Kidney glomerular epithelial cell (primary cell): ENCODE measurements around the gene HEPN1.
A peak's percentile ranks its signal among the peaks of the same experiment; 100 is the strongest.

ENCODE experiments used
- DNase-seq: peaks from one replicate; lab custom pipeline; 2025; lab: John Stamatoyannopoulos, UW

HEPN1 gene

DNA sequence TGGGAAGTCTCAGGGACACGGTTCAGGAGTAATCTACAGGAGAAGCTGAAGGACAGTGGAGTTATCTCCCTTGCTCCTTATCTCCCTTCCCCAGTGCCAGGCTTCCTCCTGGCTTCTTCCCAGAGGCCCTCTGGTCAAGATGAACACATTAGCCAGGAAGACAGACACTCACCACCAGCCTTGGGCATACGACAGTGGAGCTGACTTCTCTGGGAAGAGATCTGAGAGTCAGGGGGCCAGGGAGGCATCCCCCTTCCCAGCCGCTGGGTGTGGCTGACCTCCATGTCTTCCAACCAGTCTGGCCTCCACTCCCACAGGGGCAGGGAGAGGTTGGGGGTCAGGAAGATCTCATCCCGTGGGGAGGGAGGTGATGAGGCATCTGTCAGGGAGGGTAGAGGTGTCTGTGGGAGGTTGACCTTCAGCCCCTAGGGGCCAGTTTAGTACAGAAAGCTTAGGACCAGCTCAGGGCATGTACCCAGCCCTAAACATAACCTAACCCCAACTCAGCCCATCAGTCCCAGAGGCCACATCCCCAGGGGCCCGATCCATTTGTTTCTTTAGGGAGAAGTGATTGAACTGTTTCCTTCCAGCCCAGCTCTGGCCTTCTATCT is 34.1 kb upstream of the HEPN1 start:
- DNase-seq, result no peak

DNA sequence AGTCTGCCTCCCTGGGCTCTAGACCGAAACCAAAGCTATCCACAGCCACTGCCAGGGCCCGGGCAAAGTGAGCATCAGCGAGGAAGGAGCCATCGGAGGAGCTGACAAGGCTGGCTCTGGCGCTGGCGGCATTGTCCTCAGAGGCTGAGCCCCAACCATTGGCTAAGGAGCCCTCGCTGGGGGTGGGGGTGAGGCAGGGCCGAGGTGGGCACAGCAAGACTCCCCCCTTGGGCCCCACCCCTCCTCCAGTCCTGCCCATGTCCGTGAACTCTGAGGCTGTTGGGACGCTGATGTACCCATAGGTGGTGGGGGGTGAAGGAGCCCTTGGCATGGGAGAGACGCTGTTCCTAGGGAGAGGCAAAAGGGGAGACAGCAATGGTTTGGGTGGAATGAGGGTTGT is 32.6 kb upstream of the HEPN1 start:
- no peak for DNase-seq

DNA sequence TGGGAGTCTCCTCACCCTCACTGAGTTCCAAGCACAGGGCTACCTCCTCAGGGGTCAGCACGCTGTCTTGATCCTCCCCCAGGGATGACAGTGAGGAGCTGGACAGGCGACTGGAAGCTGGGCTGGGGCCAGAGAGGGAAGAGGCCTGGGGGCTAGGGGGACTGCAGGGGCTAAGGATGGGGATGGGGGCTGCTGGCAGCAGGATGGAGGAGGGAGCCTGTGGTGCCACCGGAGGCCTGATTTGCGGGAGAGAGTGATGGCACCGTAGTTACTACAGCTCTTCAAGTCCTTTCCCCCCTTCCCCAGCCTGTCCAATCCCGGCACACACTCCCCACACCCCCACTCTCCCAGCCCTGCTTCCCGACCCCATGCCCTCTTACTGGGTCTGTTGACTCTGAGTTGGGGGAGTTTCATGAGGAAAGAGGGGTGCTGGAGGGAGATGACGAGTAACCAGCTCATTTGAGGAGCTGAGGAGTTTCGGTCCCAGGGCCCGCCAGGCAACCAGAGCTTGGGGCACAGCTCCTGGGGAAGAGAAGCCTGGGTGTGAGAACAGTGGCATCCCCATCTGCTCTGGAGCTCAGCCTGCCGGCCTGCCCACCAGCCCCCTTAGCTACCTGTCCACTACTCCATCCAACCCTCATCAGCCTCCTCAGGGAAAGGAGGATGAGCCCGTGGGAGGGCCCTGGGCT is 31.9 kb upstream of the HEPN1 start:
- DNase-seq, result no peak

DNA sequence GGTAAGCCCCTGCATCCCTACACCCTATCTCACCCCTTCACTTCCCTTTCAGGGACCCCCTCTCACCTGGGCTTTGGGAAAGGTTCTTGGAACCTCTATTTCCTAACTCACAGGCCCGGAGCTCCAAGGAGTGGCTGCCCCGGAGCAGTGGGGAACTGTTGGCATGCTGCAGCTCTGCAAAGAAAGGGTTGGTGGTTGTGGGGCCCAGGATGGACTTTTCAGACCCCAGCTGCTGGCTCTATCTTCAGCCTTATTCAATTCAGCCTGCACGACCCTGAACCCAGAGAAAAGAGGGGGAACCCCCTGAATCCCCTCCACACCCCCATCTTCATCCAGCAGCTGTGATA is 31.4 kb upstream of the HEPN1 start:
- no peak for DNase-seq

DNA sequence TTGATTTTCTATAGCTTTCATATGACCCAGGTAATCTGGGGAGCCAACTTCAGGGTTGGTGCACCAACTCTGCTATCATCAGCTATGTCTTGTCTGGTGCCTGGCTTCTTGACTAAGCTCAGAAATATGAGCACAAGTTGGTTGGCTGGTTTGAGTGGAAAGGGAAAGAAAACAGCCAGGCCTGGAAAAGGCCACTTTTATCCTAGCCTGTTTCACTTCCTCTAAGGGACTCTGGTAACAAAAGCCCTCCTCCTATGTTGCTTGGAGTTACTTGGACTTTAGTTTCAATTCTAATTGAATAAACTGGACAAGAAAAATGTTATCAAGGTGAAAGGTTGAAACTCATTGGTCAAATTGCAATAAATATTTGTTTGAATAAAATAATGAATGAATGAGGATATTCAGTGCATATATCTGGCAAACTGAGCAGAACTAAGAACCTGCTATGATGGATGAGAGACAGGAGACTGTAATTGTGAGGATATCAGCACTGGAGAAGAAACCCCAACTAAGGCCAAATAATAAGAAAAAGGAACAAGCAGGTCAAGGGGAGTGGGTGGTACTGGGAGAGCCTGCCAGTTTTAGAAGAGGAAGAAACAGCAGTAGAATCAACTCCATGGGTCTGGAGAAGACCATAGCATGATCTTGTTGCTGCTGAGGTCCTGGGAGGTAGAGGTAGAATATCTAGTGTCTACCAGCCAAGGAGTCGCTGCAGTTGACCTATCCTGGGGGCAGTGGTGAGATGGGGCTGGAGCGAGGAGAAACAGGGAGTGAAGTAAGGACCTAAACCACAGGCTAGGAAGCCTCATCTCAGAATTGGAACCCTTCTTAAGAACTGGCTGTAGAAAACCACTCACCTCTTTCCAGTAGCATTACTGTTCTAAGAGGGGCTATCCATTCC is 29.6 kb upstream of the HEPN1 start:
- no peak for DNase-seq

DNA sequence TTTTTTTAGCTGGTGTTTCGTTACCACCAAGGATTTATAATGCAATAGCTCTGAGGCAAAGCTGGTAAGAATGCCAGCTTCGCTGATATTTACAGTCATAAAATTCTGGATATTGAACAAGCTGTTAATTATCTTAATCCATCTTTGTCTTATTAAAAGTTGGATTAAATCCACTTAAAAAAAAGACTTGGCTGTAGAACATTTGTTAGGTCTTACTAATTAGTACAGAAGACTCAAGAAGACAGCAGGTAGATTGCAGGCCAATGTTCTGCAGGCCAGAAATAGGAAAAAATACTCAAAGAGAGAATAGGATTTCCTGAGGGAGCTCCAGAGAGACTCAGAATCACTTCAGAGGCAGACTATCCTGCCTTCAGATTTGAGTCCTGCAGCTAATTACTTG is 28.9 kb upstream of the HEPN1 start:
- no peak for DNase-seq

DNA sequence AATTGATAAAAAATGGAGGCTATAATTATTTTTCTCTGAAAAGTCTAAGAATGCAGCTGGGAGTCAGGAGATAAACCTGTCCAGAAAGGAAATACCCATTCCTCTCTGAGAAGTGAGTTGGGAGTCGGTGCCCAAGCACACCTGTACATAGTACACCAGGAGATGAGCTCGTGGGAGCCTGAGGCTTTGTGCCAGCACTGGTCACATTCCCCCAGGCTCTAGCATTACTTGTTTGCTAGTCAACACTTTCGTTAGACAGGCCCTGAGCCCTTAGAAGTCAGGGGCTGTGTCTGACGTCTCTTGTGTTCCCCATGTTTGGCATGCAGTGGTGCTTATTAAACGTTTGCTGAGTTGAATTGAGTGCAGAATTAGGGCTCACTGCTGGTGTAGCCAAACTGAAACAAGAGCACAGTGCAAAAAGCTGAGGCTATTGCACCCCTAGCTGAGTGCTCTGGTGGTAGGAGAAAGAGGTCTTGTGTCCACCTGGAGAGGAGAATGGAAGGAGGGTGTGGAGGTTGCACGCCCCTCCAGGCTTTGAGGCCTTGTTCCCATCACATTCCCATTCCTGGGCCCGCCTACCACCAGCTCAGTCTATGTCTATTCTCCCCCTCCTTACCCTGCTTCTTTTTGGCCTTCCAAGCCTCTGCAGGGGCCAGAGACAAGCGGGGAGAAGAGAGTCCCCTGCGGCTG is 28.2 kb upstream of the HEPN1 start:
- no peak for DNase-seq

DNA sequence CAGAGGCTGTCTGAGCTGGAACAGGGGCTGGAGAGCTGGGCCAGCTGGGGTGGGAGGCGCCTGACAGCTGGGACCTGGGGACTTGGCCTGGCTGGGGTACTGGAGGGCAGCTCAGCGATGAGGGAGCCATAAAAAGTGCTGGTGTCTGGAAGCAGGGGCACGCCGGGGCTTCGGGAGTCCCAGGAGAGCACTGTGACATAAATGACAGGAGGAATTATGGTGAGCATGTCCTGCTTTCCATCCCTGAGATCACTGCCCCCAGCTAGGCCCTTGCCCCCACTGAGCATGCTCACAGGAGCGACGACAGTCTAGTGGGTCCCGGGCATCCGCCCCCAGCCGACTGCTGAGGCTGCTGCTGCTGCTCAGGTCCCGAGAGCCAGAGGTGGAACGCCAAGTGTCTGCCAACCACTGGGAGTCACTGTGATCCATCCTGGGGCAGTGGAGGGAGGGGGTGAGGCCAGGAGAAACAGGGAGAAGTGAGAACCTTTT is 27.6 kb upstream of the HEPN1 start:
- DNase-seq, result no peak

DNA sequence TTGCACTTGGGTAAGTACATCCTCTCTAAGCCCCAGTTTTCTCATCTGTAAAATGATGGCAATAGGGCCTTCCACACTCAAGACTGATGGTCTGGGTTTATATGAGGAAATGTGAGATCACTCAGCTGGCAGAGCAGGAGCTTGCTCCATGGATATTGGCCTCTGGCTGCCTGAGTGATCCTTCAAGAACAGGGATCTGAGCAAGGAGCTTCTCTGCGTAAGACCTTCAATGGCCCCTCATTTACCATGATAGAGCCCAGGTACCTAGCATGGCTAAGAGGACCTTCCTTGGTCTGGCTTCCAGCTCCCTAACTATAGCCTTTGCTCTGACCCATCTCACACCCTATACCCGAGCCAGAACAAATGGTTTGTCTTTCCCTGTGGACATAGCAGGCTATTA is 26.9 kb upstream of the HEPN1 start:
- no peak for DNase-seq

DNA sequence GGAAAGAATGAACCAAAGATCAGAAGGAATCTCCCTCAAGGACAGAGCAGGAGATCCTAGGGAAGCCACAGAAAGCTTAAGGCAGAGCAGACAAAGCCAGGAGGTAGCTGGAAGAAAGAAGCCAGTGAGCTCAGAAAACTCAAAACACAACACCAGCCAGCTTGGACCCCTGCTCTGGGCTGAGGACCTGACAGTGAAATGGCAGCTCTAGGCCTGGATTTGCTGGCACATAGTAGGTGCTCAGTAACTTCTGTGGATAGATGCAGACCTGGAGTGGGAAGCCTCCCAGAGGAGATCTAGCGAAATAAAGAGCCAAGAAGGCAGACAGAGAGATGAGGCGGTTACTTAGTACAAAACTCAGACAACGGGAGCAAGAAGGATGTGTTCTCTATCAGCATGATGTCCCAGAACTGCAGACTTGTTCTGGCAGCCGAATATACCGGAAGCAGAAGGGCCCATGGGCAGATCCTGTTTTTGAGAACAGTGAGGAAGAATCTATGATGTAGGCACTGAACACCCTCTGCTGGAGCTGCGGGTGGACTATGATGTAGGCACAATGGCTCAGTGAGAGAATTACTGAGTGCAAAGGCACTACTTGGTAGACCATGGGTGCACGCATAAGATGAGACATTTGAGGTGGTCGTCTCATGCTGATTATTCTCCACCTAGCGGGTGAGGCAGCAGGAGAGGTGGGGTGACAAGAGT is 26.1 kb upstream of the HEPN1 start:
- DNase-seq, result no peak

DNA sequence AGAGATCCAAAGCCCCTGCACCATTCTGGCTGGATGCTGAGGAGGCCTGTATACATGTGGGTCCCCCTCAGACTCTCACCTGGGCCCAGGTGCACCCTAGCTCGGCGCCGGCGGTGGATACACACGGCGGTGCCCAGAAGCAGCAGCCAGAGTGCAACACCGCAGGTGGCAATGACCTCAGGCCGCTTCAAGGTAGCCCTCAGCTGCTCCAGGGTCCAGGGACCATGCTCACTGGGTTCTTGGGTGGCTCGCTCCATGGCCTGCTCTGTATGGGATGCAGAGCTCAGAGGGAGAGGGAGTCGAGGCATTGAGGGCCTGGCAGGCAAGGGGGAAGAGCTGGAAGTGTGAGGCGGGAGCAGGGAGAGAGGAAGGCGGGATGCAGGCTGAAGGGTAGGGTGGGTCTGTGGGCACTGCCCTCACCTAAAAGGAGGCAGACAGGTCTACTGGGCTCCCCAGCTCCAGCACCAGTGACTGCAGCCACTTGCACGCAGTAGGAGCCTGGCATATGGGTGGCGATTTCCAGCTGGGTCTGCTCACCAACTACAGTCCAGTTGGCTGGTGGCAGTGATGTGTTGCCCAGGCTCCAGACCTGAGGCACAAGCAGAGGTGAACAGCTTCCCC is 25.2 kb upstream of the HEPN1 start:
- no peak for DNase-seq

DNA sequence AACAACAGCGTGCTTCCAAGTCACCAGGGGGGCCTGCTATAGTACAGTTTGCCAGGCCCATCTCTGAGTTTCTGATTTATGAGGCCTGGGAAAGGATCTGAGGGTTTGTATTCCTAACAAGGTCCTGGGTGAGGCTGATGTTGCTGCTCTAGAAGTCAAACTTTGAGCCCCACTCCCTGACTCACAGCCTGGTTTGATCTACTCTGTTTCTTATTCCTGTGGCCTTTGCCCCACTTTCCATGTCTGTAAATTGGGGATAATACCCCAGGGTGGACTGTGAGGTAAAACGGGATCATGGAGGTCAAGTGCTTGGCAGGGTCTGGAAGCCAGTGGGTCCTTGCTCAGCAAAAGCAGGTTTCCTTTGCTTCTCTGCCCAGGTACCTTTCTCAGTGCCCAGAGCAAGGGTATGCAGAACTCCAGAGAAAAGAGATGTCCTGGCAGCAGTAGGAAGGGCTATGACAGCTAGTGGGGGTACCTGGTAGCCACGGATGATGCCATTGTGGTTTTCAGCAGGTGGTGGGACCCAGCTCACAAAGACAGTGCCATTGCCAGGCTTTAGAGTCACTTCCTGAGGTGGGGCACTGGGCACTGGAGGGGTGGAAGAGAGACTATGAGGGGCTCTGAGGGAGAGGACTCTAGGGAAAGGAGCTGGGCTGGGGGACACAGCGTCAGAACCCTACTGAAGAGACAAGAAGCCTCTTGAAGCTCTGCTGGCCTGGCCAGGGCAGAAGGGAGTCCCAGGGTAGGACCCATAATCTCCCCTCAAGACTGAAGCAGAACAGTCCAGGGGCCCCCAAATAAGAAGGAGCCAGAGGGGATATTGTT is 24.2 kb upstream of the HEPN1 start:
- DNase-seq, result no peak

DNA sequence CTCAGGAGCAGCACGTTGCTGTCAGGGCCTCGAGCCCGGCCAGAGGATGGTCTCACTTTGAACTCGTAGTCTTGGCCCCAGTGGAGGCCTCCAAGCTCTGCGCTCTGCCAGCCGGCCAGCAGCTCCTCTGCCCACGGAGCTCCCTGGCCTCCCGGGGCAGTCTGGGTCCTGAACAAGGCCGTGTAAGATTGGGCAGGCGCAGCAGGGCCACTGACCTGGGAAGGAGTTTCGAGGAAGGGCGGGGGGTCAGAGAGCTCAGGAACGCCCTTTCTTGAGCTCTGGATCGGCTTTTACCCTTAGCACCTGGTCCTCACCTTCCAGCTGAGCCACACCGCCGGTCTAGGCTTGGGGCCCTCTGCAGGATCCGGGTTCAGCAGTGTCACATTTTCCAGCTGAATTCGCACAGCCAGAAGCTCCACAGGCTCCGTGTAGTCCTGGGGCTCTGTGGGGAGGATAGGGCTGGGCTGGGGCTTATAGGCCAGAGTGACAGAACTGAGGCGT is 23.5 kb upstream of the HEPN1 start:
- DNase-seq, result no peak

DNA sequence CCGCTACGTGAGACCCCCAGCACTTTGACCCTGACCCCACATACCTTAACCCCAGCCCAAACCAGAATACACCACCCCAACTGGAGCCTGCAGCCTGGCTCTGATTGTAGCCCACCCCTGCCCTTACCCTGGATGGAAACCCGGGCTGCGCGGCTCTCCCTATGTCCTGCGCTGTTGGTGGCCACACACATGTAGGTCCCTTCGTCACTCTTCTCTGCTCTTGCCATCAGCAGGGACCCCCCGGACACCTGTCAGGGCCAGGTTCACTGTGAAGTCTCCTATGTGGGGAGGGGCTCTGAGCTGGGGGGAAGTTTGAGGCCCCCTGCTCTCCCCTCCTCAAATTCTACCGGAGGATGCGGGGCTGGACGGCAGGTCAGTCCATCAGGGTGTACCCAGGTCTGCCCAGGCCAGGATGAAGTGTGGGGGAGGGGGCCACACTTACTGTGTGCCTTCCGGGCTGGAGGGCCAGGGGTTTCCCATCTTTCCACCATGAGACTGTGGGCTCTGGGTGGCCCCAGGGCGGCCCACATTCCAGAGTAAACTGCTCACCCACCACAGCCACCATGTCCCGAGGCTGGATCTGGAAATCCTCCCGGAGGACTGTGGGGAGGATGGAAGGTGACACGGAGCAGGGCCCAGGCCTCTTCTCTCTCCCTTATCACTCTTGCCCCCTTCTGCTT is 22.8 kb upstream of the HEPN1 start:
- DNase-seq, result no peak

DNA sequence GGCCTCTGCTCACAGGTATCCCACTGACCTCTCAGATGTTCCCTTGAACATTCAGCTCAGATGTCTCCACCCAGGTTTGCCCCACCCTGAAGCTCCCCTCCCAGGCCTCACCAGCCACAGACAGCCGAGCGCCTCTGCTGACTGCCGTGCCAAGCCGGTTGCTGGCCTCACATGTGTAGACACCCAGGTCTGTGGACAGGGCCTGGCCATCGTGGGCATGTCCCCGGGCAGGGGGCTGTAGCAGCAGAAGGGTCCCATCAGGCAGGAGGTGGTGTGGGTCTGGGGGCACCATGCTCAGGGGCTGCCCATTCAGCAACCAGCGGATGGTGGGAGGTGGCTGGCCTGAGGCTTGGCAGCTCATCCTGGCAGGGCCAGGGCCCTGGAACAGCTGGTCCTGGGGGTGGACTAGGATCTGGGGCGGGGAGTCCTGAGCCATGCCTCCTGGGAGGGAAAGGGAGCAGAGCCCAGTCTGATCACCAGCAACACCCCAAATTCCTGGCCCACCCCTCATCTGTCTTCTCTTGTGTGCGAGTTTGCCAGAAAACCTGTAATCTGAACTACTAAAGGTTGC is 22.1 kb upstream of the HEPN1 start:
- no peak for DNase-seq

DNA sequence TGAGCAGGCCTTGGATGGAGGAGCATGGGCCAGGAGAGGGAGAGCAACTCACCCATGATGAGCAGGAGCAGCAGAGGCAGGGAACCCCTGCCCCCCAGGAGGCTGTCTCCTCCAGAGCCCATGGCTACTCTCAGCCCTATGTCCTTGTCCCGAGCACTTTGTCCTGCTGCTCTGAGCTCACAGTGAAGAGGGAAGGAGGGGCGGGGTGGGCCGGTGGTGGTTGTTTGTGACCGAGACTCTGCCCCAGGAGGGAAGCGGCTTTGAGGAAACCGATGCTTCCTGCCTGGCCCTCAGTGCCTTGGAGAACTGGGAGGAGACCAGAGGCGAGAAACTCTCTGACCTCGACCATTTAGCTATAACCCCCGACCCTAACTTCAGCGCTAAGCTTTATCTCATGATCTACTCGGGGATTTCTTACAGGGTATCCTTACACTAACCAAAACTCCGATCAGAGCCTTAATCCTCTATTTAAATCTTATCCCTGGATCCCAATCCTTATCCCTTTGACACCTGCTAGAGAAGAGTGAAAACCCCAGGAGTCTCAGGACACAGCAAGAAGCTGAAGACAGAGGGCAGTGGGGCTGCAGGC is 21.3 kb upstream of the HEPN1 start, which contains the start of gene ROBO4:
TSS of gene ROBO4 (minus strand) at position 192 of the 589 bp plus-strand sequence. CDS start at position 122, 70 bp downstream.
- DNase-seq, result no peak

DNA sequence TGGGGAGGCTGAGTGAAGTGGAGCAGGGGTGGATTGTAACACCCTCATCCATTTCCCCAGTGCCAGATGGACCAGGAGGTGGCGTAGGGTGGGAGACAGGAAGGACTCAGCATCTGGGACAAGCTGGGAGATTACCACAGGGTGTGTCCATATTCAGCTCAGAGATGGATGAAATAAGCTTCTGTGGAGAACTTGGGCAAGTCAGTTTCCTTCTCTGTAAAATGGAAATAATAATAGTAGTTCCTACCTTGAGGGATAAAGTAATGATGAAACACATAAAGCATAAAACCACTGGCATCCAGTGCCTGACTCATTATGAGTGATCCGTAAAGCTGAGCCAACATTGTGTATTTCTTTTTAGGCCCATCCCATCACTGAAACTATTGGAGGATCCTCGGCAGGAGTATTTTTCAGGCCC is 20.8 kb upstream of the HEPN1 start:
- DNase-seq, result peak; percentile 96

DNA sequence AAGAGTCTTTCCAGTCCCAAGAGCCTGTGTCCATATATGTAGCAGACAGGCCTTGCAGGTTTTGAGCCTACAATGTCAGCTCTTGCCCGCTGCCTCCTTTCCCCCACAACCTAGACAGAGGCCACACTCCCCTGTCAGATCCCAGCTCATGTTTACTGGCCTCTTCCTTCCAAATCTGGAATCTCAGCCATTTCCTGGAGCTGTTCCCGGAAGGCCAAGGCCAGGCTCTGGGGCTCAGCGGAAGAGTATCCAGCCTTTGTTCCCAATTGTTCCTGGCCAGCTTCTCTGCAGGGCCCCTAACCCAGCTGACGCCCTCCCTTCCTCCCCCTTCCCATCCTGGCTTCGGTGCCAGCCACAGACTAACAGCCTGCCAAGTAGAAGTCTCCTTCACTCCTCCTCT is 20.3 kb upstream of the HEPN1 start:
- no peak for DNase-seq
